Muscle layer of duodenum (tissue), 2 donors: ENCODE measurements around the gene KCTD7.
A peak's percentile ranks its signal among the peaks of the same experiment; 100 is the strongest.
"Not testable (repeated sequence)": the region's sequence is repeated elsewhere in the genome, so short reads cannot be mapped to it uniquely, and the experiment has no call there.

ENCODE experiments used
- H3K27ac ChIP-seq: one replicate; pipeline ENCODE4 v1.7.0; 2013; ENCODE audit warnings: mild to moderate bottlenecking, low read length
- H3K27me3 ChIP-seq: one replicate; pipeline ENCODE4 v1.7.0; 2013; ENCODE audit warnings: low read depth, mild to moderate bottlenecking, control low read depth, low read length
- H3K36me3 ChIP-seq, 2 donors: one replicate each; pipeline ENCODE4 v1.7.0; 2013; ENCODE audit warnings: low read length in 2 of 2, control low read depth in 1 of 2, mild to moderate bottlenecking in 1 of 2; ENCODE audit not compliant: insufficient read depth in 2 of 2, control insufficient read depth in 1 of 2
- H3K4me1 ChIP-seq, 2 donors: one replicate each; pipeline ENCODE4 v1.7.0; 2013; ENCODE audit warnings: low read length in 2 of 2, mild to moderate bottlenecking in 2 of 2, control low read depth in 1 of 2, moderate library complexity in 1 of 2; ENCODE audit not compliant: insufficient read depth in 2 of 2, control insufficient read depth in 1 of 2
- H3K4me3 ChIP-seq, 2 donors: one replicate each; pipeline ENCODE4 v1.7.0; 2013; ENCODE audit warnings: low read length in 2 of 2, low read depth in 1 of 2, mild to moderate bottlenecking in 1 of 2
- H3K9me3 ChIP-seq, 2 donors: one replicate each; pipeline ENCODE4 v1.7.0; 2013; ENCODE audit warnings: low read length in 2 of 2, control low read depth in 1 of 2, mild to moderate bottlenecking in 1 of 2; ENCODE audit not compliant: control insufficient read depth in 1 of 2
- donor health status: healthy.

KCTD7 gene

DNA sequence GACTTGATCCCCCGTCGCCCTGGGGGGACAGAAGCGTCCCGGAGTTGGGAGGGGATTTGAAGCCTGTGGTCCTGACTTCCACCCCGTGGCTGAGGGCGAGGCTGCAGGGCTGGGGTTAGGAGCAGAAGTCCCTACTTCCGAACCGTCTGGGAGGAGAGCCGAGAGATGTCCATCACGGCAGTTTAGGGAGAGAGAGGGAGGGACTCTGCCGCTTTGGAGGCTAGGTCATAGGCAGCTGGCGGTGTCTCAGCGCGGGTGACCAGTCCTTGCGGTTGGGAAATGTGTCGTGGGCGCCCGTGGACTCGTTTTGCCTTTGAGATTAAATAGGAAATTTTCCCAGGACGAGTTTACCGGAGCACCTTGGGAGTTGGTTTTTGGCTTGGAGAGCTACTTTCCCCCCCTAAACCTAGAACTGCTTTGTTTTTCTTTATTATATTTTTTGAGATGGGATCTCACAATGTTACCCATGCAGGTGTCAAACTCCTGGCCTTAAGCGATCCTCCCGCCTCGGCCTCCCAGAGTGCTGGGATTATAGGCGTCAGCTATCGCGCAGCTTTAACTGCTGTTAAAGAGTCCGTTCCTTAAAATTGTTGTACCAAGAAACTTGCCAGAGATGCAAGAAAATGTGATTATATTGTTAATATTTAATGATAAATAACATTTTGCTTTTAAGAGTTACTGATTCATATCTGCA lies 26.6 kb downstream of the KCTD7 start:
- not testable (repeated sequence) for H3K27me3 ChIP-seq

DNA sequence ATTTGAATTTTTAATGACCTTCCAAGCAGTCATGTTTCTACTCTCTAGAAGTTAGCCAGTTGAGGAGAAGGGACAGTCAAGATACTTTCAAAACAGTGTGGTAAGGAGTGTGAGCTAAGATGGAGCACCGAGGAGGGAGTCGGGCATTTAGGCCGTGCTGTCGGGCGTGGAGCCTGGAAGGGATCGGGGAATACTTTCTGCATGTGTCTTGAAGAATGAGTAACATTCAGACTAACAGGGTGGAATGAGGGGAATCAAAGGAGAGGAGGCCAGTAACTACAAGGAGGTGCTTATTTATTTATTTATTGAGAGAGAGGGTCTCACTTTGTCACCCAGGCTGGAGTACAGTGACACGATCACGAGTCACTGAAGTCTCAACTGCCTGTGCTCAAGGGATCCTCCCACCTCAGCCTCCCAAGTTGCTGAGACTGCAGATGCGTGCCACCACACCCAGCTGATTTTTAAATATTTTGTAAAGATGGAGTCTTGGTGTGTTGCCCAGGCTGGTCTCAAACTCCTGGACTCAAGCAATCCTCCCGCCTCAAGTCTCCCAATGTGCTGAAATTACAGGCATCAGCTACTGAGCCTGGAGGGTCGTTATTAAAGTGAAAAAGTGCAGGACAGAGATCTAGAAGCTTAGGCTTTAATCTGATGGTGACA lies 27.3 kb downstream of the KCTD7 start:
- not testable (repeated sequence) for H3K36me3 ChIP-seq, H3K9me3 ChIP-seq, H3K27ac ChIP-seq, H3K27me3 ChIP-seq, H3K4me3 ChIP-seq
- peaks cover 0 to 14% of the 10 kb centered on the region in 2 donors for H3K4me1 ChIP-seq

More for the DNA sequence above, 26.6 kb downstream of the KCTD7 start:
- H3K4me3 ChIP-seq, result peak overlapping the region; percentile 71 to 92
- peaks cover 0 to 14% of the 10 kb centered on the region in 2 donors for H3K4me1 ChIP-seq
- not testable (repeated sequence) for H3K36me3 ChIP-seq, H3K9me3 ChIP-seq
- peak overlapping the region; percentile 94 for H3K27ac ChIP-seq

- peaks cover 0 to 14% of the 10 kb centered on the region in 2 donors for H3K4me1 ChIP-seq
- H3K27ac ChIP-seq, result no peak overlapping the region
- no peak overlapping the region for H3K4me3 ChIP-seq
- H3K36me3 ChIP-seq, result peaks cover 0 to 7% of the 10 kb centered on the region in 2 donors
- H3K27me3 ChIP-seq, result no peaks in the 10 kb centered on the region
- no peaks in the 10 kb centered on the region for H3K9me3 ChIP-seq
Measured at GRCh38 chr7:66657798-66658197, 29.1 kb downstream of the KCTD7 start.

DNA sequence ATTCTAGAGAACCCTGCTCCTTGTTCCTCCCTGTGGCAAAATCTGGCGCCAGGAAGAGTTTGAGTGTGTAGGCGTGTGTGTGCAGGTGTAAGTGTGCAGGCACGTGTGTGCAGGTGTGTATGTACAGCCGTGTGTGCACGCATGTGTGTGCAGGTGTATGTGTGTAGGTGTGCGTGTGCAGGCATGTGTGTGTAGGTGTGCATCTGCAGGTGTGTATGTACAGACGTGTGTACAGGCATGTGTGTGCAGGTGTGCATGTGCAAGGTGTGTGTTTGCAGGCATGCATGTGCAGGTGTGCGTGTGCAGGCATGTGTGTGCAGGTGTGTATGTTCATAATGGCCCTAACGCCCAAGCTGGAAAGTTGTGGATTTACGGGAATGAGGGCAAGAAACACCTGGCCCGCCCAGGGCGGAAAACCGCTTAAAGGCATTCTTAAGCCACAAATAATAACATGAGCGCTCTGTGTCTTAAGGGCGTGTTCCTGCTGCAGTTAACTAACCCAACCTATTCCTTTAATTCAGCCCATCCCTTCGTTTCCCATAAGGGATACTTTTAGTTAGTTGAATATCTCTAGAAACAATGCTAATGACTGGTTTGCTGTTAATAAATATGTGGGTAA lies 34.1 kb downstream of the KCTD7 start:
- Histone ChIP-seq H3K4me3 (no peak overlapping the region), H3K27me3 (no peaks in the 10 kb centered on the region), H3K9me3 (no peaks in the 10 kb centered on the region), H3K4me1 (peaks cover 0 to 2% of the 10 kb centered on the region in 2 donors), H3K27ac (no peak overlapping the region), H3K36me3 (no peaks in the 10 kb centered on the region)

DNA sequence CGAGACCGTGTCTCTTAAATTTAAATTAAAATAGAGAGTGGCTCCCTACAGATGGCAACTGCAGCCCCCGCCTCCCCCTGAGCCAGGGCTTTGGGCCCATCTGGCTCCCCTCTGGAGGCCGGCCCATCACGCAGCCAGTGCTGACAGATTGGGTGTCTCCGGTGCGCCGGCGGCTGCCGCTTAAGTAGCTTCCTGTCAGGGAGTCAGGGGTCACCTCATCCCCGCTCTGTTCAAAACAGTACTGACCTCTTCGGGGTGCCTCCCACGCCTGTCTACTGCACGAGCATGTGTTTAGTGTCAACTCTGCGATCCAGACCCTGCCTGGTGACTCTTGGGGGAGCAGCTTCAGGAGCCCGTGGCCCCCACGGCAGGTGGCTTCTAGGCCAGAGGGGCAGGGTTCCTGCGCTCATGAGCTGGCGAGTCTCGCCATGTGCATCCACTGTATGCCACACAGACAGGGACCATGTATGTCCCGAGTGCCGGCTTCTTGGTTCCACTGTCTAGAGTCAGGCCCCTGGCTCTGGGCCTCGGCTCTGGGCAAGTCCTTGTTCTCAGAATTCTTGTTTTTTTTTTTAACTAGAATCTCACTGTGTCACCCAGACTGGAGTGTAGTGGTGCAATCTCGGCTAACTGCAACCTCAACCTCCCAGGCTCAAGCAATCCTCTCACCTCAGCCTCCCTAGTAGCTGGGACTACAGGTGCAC lies 36.1 kb downstream of the KCTD7 start:
- Histone ChIP-seq H3K4me1 (peaks cover 0 to 2% of the 10 kb centered on the region in 2 donors), H3K27me3 (no peaks in the 10 kb centered on the region), H3K27ac (no peak overlapping the region), H3K36me3 (no peaks in the 10 kb centered on the region), H3K9me3 (no peaks in the 10 kb centered on the region), H3K4me3 (no peak overlapping the region)

DNA sequence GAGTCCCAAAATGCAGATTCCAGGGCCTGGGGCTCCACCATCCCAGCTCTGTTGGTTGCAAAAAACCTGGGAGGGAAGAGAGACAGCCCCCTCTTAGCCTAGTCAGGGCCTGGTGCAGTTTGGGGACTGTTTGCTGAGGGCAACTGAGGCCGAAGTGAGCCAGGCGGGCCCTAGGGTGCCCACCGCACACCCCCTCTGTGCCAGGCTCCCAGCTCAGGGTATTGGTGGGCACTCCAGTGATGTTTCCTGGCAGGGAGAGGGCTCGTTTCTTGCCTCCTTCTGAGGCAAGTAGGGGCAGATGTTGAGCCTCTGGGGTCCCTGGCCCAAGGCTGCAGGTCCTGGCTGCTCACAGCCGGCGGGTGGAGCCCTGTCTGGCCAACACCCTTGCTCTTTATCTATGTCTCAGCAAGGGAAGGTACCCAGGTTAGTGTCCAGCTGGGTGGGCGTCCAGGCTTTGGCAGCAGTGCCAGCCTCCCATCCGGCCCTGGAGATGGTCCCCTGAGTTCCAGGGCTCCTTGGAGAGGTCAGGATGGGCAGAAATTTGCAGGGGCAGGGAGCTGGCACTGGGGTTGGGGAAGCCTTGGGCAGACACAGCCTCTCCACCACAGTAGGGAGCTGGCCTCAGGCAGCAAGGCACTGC lies 37.8 kb downstream of the KCTD7 start:
- no peaks in the 10 kb centered on the region for H3K9me3 ChIP-seq
- no peak overlapping the region for H3K27ac ChIP-seq
- no peaks in the 10 kb centered on the region for H3K27me3 ChIP-seq
- no peak overlapping the region for H3K4me3 ChIP-seq
- H3K4me1 ChIP-seq, result peaks cover 0 to 2% of the 10 kb centered on the region in 2 donors
- H3K36me3 ChIP-seq, result no peaks in the 10 kb centered on the region

GRCh38 chr7:66667023-66667728 lies 38.5 kb downstream of the KCTD7 start:
- no peak overlapping the region for H3K27ac ChIP-seq
- no peak overlapping the region for H3K4me3 ChIP-seq
- peaks cover 0 to 2% of the 10 kb centered on the region in 2 donors for H3K4me1 ChIP-seq

DNA sequence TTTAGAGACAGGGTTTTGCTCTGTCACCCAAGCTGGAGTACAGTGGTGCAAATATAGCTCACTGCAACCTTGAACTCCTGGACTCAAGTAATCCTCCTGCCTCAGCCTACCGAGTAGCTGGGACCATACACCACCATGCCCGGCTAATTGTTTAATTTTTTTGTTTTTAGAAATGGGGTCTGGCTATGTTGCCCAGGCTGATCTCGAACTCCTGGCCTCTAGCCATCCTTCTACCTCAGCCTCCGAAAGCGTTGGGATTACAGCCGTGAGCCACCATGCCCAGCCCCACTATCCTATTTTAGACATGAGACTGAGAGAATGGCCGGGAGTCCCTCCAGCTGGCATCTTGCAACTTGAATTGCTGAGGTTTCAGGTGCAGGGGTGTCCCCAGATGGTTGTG lies 39.4 kb downstream of the KCTD7 start:
- H3K27me3 ChIP-seq, result no peaks in the 10 kb centered on the region
- no peak overlapping the region for H3K27ac ChIP-seq
- H3K36me3 ChIP-seq, result no peaks in the 10 kb centered on the region
- H3K4me3 ChIP-seq, result no peak overlapping the region
- H3K9me3 ChIP-seq, result no peaks in the 10 kb centered on the region
- H3K4me1 ChIP-seq, result peaks cover 0 to 2% of the 10 kb centered on the region in 2 donors

More at GRCh38 chr7:66667023-66667728, 38.5 kb downstream of the KCTD7 start:
- H3K27me3 ChIP-seq, result no peaks in the 10 kb centered on the region
- H3K36me3 ChIP-seq, result no peaks in the 10 kb centered on the region
- no peaks in the 10 kb centered on the region for H3K9me3 ChIP-seq

DNA sequence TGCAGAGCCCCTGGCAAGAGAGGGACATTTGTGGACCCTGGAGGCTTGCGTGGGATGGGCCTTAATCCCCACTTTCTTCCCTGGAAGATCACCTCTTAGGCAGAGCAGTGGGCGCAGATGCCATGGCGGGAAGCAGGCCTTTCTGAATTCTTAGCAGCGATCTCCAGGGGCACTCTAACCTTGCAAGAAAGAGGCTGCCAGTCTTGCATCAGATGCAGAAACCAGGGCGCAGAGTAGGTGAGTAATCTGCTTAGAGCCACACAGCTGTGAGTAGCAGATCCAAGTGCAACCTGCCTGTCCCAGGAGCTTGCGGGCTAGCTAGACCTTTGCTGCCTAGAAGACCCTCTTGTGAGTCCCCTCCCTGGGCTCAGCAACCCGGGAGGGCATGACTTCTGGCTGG lies 40.0 kb downstream of the KCTD7 start:
- H3K9me3 ChIP-seq, result no peaks in the 10 kb centered on the region
- no peaks in the 10 kb centered on the region for H3K36me3 ChIP-seq
- peaks cover 0 to 2% of the 10 kb centered on the region in 2 donors for H3K4me1 ChIP-seq
- H3K27ac ChIP-seq, result no peak overlapping the region
- H3K27me3 ChIP-seq, result no peaks in the 10 kb centered on the region
- H3K4me3 ChIP-seq, result no peak overlapping the region

GRCh38 chr7:66669088-66669487 lies 40.4 kb downstream of the KCTD7 start:
- Histone ChIP-seq H3K9me3 (no peaks in the 10 kb centered on the region), H3K27ac (no peak overlapping the region), H3K4me1 (peaks cover 0 to 2% of the 10 kb centered on the region in 2 donors), H3K36me3 (no peaks in the 10 kb centered on the region), H3K27me3 (no peaks in the 10 kb centered on the region), H3K4me3 (no peak overlapping the region)
